K562 (cell line): ENCODE data around the gene SCGB1A1.

Experiments
- BCLAF1 ChIP-seq, 2 experiments: fragments of 450-650 bp in 1 of 2; IDR thresholded peaks; 2 replicates each; pipeline ENCODE4 v1.6.1; 2011 to 2017; ENCODE audit warnings: low read depth in 2 of 2, antibody characterized with exemption in 1 of 2, borderline replicate concordance in 1 of 2, low read length in 1 of 2, mild to moderate bottlenecking in 1 of 2, mixed read lengths in 1 of 2; ENCODE audit not compliant: control insufficient read depth in 1 of 2
- GATA2 ChIP-seq: sonication (generic); formaldehyde crosslinking; IDR thresholded peaks from 2 replicates; pipeline ENCODE4 v1.4.0; 2020; ENCODE audit warnings: mild to moderate bottlenecking, missing genetic modification reagents
- NR2C2 ChIP-seq, 2 experiments: fragments of 200-800 bp in 1 of 2; sonication (Bioruptor generic) in 1 of 2; sonication (generic) in 1 of 2; formaldehyde crosslinking in 1 of 2; IDR thresholded peaks; 2 replicates each; pipeline versions ENCODE4 v1.6.1 to v1.8.0; 2016 to 2022; ENCODE audit warnings: mild to moderate bottlenecking in 1 of 2, missing compliant biosample characterization in 1 of 2, missing genetic modification characterization in 1 of 2, missing genetic modification reagents in 1 of 2
- POLR2AphosphoS5 ChIP-seq: IDR thresholded peaks from 2 replicates; pipeline ENCODE4 v1.6.1; 2011; ENCODE audit warnings: mild to moderate bottlenecking, low read depth, low read length, moderate library complexity; ENCODE audit not compliant: control insufficient read depth, insufficient read depth
- RFX5 ChIP-seq: IDR thresholded peaks from 2 replicates; pipeline ENCODE4 v1.6.1; 2011; ENCODE audit warnings: low read depth, mild to moderate bottlenecking, improper control_type of control experiment, low read length
- SMC3 ChIP-seq: conservative IDR thresholded peaks from 2 replicates; pipeline ENCODE4 v1.6.1; 2011; ENCODE audit warnings: low read depth, low read length, improper control_type of control experiment; ENCODE audit not compliant: insufficient read depth
- ZBTB17 ChIP-seq: fragments of 450-650 bp; formaldehyde crosslinking; IDR thresholded peaks from 2 replicates; pipeline ENCODE4 v1.4.0; 2020; ENCODE audit warnings: mild to moderate bottlenecking
- ZEB2 ChIP-seq: fragments of 450-650 bp; IDR thresholded peaks from 2 replicates; pipeline ENCODE4 v1.6.1; 2016
- ZNF354B ChIP-seq: fragments of 250-450 bp; sonication (Bioruptor Pico); IDR thresholded peaks from 2 replicates; pipeline ENCODE4 v1.4.0; 2020
- TF ChIP-seq, protein P1 (sequence below), 3 experiments: IDR thresholded peaks in 2 of 3; conservative IDR thresholded peaks in 1 of 3; 2 replicates each; pipeline ENCODE4 v1.5.1; 2011 to 2012; ENCODE audit warnings: low read length in 3 of 3, mild to moderate bottlenecking in 3 of 3, control low read depth in 2 of 3, improper control_type of control experiment in 1 of 3, inconsistent platforms in 1 of 3, low read depth in 1 of 3, mixed read lengths in 1 of 3, moderate library complexity in 1 of 3; ENCODE audit not compliant: insufficient read depth in 2 of 3

DNA sequence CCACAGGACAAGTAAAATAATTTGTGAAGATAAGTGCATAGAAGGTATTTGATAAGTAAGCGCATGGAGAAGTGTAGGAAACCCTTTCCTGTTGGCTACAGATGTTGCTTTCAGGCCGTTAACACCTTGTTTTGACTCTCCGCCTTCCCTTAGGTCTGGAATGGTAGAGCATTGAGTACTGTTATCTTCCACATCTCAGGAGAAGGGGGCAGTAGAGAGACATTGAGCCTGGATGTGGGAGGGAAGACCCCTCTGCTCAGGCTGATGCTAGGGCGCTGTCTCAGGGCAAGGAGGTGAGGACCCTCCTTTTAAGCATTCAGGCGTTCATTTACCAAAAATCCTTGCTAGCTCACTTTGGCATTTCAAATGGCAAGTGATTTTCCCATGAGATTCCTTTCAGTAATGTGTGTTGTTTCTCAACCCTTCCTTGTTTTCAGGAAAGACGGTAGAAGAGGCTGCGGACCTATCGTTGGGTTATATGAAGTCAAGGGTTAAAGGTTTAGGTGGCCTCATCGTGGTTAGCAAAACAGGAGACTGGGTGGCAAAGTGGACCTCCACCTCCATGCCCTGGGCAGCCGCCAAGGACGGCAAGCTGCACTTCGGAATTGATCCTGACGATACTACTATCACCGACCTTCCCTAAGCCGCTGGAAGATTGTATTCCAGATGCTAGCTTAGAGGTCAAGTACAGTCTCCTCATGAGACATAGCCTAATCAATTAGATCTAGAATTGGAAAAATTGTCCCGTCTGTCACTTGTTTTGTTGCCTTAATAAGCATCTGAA, 27.0 kb upstream of the SCGB1A1 start:
- TF ChIP-seq ZEB2 (no peak), ZNF354B (CRISPR knock-in tag) (no peak), NR2C2 (CRISPR knock-in tag; IDR thresholded peaks at IDR 0.05) (no peak), NR2C2 (tag; IDR thresholded peaks at IDR 0.05) (no peak), ZBTB17 (no peak), SMC3 (no peak), RFX5 (no peak), POLR2AphosphoS5 (no peak), BCLAF1 (IDR thresholded peaks at IDR 0.05; ENCODE audit: borderline replicate concordance in 1 of 2, control insufficient read depth in 1 of 2, low read depth in 2 of 2, low read length in 1 of 2) (no peak), GATA2 (peak; percentile 47; the same call in 1 of the 2 replicates)
- TF ChIP-seq, protein P1, sequence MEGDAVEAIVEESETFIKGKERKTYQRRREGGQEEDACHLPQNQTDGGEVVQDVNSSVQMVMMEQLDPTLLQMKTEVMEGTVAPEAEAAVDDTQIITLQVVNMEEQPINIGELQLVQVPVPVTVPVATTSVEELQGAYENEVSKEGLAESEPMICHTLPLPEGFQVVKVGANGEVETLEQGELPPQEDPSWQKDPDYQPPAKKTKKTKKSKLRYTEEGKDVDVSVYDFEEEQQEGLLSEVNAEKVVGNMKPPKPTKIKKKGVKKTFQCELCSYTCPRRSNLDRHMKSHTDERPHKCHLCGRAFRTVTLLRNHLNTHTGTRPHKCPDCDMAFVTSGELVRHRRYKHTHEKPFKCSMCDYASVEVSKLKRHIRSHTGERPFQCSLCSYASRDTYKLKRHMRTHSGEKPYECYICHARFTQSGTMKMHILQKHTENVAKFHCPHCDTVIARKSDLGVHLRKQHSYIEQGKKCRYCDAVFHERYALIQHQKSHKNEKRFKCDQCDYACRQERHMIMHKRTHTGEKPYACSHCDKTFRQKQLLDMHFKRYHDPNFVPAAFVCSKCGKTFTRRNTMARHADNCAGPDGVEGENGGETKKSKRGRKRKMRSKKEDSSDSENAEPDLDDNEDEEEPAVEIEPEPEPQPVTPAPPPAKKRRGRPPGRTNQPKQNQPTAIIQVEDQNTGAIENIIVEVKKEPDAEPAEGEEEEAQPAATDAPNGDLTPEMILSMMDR (IDR thresholded peaks at IDR 0.05 in 2 of 3, conservative IDR thresholded peaks at IDR 0.05 in 1 of 3; ENCODE audit: insufficient read depth in 2 of 3, low read depth in 1 of 3, low read length in 3 of 3): 0 out of 6 replicates have a peak, but pooled peaks of 1 of the 3 experiments have one; percentile 9
